Right kidney (tissue), 1 donor: ENCODE measurements around the gene ZBED6.

Experiments used
- DNase-seq: peaks from one replicate; pipeline ENCODE4 v3.0.0-alpha.2; 2016

ZBED6 gene

GRCh38 chr1:203840208-203840808 is 44.9 kb downstream of the ZBED6 start:
- no peak for DNase-seq

- DNase-seq = no peak
Observed at GRCh38 chr1:203842559-203842876, 47.1 kb downstream of the ZBED6 start.

- no peak for DNase-seq
Observed at GRCh38 chr1:203843435-203843834, 48.0 kb downstream of the ZBED6 start.
